Liver (tissue), 9 donors: ENCODE measurements around the gene PDZD2. TPM values are rescaled to one million over a fixed set of nuclear protein-coding genes. Genes with fewer than 3 reads are reported as not detected.

Experiments used
- DNase-seq: peaks from one replicate; pipeline ENCODE4 v3.0.0-alpha.2; 2017; ENCODE audit warnings: low spot score
- H3K27ac ChIP-seq, 2 donors: one replicate each; pipeline ENCODE4 v1.7.0; 2013; ENCODE audit warnings: inconsistent platforms in 2 of 2, low read length in 2 of 2, control low read depth in 1 of 2, low read depth in 1 of 2, mild to moderate bottlenecking in 1 of 2
- H3K27me3 ChIP-seq, 4 donors: one replicate each; pipeline versions ENCODE4 v1.6.1 to v1.7.0; 2013; ENCODE audit warnings: low read length in 3 of 4, inconsistent platforms in 1 of 4, mild to moderate bottlenecking in 1 of 4, moderate library complexity in 1 of 4; ENCODE audit not compliant: control insufficient read depth in 4 of 4, insufficient read depth in 4 of 4
- H3K36me3 ChIP-seq, 4 donors: one replicate each; pipeline versions ENCODE4 v1.6.1 to v1.7.0; 2013; ENCODE audit warnings: low read length in 3 of 4, mild to moderate bottlenecking in 3 of 4, low read depth in 1 of 4, moderate library complexity in 1 of 4; ENCODE audit not compliant: control insufficient read depth in 4 of 4, insufficient read depth in 3 of 4
- H3K4me1 ChIP-seq, 4 donors: one replicate each; pipeline versions ENCODE4 v1.6.1 to v1.7.0; 2013; ENCODE audit warnings: low read length in 3 of 4, mild to moderate bottlenecking in 3 of 4, moderate library complexity in 1 of 4; ENCODE audit not compliant: control insufficient read depth in 4 of 4, insufficient read depth in 4 of 4
- H3K4me3 ChIP-seq, 3 donors: one replicate each; pipeline versions ENCODE4 v1.6.1 to v1.7.0; 2013; ENCODE audit warnings: low read length in 3 of 3, control low read depth in 1 of 3, low read depth in 1 of 3, mild to moderate bottlenecking in 1 of 3
- H3K9ac ChIP-seq, 2 donors: one replicate each; pipeline ENCODE4 v1.7.0; 2013; ENCODE audit warnings: low read length in 2 of 2, mild to moderate bottlenecking in 2 of 2, moderate library complexity in 2 of 2, control low read depth in 1 of 2, low read depth in 1 of 2
- H3K9me3 ChIP-seq, 4 donors: one replicate each; pipeline versions ENCODE4 v1.6.1 to v1.7.0; 2013; ENCODE audit warnings: low read length in 3 of 4; ENCODE audit not compliant: control insufficient read depth in 4 of 4
- EGR1 ChIP-seq, 2 donors: IDR thresholded peaks; 2 replicates each; pipeline ENCODE4 v1.6.1; 2016 to 2018; ENCODE audit warnings: antibody characterized with exemption in 2 of 2, low read depth in 2 of 2
- FOXA1 ChIP-seq: IDR thresholded peaks from 2 replicates; pipeline ENCODE4 v1.6.1; 2016; ENCODE audit warnings: antibody characterized with exemption
- FOXA2 ChIP-seq: IDR thresholded peaks from 2 replicates; pipeline ENCODE4 v1.6.1; 2016; ENCODE audit warnings: antibody characterized with exemption
- GABPA ChIP-seq, 2 donors: IDR thresholded peaks in 1 of 2; conservative IDR thresholded peaks in 1 of 2; 2 replicates each; pipeline ENCODE4 v1.6.1; 2016; ENCODE audit warnings: antibody characterized with exemption in 2 of 2, mild to moderate bottlenecking in 1 of 2, moderate library complexity in 1 of 2
- HNF4A ChIP-seq, 2 donors: conservative IDR thresholded peaks; 2 replicates each; pipeline ENCODE4 v1.6.1; 2016; ENCODE audit warnings: antibody characterized with exemption in 2 of 2, mild to moderate bottlenecking in 2 of 2
- HNF4G ChIP-seq: IDR thresholded peaks from 2 replicates; pipeline ENCODE4 v1.6.1; 2016; ENCODE audit warnings: antibody characterized with exemption
- JUND ChIP-seq, 2 donors: IDR thresholded peaks; 2 replicates each; pipeline ENCODE4 v1.6.1; 2016; ENCODE audit warnings: antibody characterized with exemption in 2 of 2
- NR2F2 ChIP-seq: IDR thresholded peaks from 2 replicates; pipeline ENCODE4 v1.6.1; 2016; ENCODE audit warnings: antibody characterized with exemption
- RAD21 ChIP-seq, 2 donors: IDR thresholded peaks; 2 replicates each; pipeline ENCODE4 v1.6.1; 2016; ENCODE audit warnings: antibody characterized with exemption in 2 of 2, mild to moderate bottlenecking in 2 of 2
- RXRA ChIP-seq, 2 donors: IDR thresholded peaks; 2 replicates each; pipeline ENCODE4 v1.6.1; 2017 to 2018; ENCODE audit warnings: antibody characterized with exemption in 2 of 2, mild to moderate bottlenecking in 1 of 2
- SP1 ChIP-seq: IDR thresholded peaks from 2 replicates; pipeline ENCODE4 v1.6.1; 2018; ENCODE audit warnings: antibody characterized with exemption, mild to moderate bottlenecking
- TAF1 ChIP-seq: conservative IDR thresholded peaks from 2 replicates; pipeline ENCODE4 v1.6.1; 2016; ENCODE audit warnings: antibody characterized with exemption, mild to moderate bottlenecking
- YY1 ChIP-seq: IDR thresholded peaks from 2 replicates; pipeline ENCODE4 v1.6.1; 2016; ENCODE audit warnings: antibody characterized with exemption, mild to moderate bottlenecking
- WGBS: extraction: QIAGEN DNeasy Blood & Tissue Kit; methylation state at CpG from one replicate; pipeline ENCODE4 v1.1.7; 2013; 5-methylcytosine and 5-hydroxymethylcytosine counted together
- polyA plus RNA-seq, 2 donors: library from polyadenylated mRNA; stranded (reverse) in 1 of 2; unstranded in 1 of 2; fragments of 200-250 nt in 1 of 2; fragments of >200 nt in 1 of 2; fragmentation: Nextera tagmentation in 1 of 2; extraction: Ambion mirVana in 1 of 2; gene quantifications; one replicate each; pipeline versions ENCODE4 v1.2.1 to v1.2.3, GENCODE V29; 2013 to 2015
- total RNA-seq, 2 donors: library from RNA; depleted of rRNA; stranded (reverse); fragments of >200 nt; gene quantifications; one replicate each; pipeline ENCODE4 v1.2.3, GENCODE V29; 2014
- TF ChIP-seq, protein P1 (sequence below): IDR thresholded peaks from 2 replicates; pipeline ENCODE4 v1.6.1; 2016; ENCODE audit warnings: antibody characterized with exemption
- TF ChIP-seq, protein P2 (sequence below): IDR thresholded peaks from 2 replicates; pipeline ENCODE4 v1.6.1; 2016; ENCODE audit warnings: antibody characterized with exemption
- TF ChIP-seq, protein P3 (sequence below): fragments of 150-350 bp; IDR thresholded peaks from 2 replicates; pipeline ENCODE4 v1.5.1; 2017; ENCODE audit warnings: improper control_type of control experiment, low read depth, low read length; ENCODE audit not compliant: missing input control
- TF ChIP-seq, protein P4 (sequence below): IDR thresholded peaks from 2 replicates; pipeline ENCODE4 v1.6.1; 2016; ENCODE audit warnings: antibody characterized with exemption
- TF ChIP-seq, protein P5 (sequence below): IDR thresholded peaks from 2 replicates; pipeline ENCODE4 v1.6.1; 2016; ENCODE audit warnings: antibody characterized with exemption, mild to moderate bottlenecking
- donor health status: healthy.
- donor health status: healthy.
- donor health status: healthy.
- donor health status: healthy.
- donor health status: healthy.

PDZD2 gene
- total and polyA plus RNA-seq, 4 donors = 0.27 to 1.1 (median 0.54) TPM

DNA sequence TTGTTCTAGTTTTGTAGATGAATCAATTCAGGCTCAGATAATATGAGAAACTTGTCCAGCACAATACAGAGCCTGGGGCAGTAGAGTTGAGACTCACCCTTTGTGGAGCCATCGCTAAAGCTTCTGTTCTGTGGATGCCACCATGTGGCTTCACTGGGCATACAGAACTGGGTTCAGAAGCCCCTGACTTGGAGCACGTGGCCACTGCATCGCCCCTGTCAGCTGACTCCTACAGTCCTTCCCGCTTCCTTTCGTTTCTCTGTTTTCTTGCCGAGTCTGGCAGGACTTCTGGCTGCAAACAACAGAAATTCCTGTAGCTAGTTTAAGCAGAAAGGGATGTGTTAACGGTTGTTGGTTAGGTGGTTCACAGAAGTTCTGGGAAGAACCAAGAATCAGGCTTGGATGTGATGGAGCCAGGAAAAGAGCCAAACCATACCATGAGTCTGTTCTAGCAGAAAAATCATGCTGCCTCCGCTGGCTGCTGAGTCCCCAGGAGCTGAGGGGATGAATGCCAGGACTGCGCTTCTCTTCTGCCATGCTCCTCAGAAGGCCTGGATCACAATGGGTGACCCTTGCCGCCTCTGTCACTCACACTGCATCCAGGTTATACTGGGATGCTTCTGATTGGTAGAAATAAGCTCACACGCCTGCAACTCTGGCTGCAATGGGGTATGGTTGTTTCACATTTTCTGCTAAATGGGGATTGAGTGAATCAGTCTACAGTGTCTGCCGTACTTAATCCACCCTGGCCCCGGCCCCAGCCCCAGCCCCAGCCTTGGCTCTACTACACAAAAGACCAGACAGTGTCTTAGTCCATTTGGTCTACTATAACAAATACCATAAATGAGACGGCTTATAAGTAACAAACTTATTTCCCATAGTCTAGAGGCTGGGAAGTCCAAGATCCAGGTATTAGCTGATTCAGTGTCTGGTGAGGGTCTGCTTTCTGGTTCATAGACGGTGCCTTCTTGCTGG, 272.6 kb downstream of the PDZD2 start:
- no peak for DNase-seq
- H3K9ac ChIP-seq = no peak overlapping the region
- no peaks in the 10 kb centered on the region for H3K9me3 ChIP-seq
- TF ChIP-seq GABPA (IDR thresholded peaks at IDR 0.05 in 1 of 2, conservative IDR thresholded peaks at IDR 0.05 in 1 of 2) (no peak), NR2F2 (no peak), RXRA (IDR thresholded peaks at IDR 0.05) (no peak), FOXA1 (no peak), HNF4A (conservative IDR thresholded peaks at IDR 0.05) (no peak), EGR1 (IDR thresholded peaks at IDR 0.05; ENCODE audit: low read depth in 2 of 2) (no peak), HNF4G (no peak), YY1 (no peak), SP1 (no peak), JUND (IDR thresholded peaks at IDR 0.05) (no peak), TAF1 (no peak), RAD21 (IDR thresholded peaks at IDR 0.05) (no peak), FOXA2 (no peak)
- TF ChIP-seq, protein P1, sequence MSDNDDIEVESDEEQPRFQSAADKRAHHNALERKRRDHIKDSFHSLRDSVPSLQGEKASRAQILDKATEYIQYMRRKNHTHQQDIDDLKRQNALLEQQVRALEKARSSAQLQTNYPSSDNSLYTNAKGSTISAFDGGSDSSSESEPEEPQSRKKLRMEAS = no peak
- TF ChIP-seq, protein P2, sequence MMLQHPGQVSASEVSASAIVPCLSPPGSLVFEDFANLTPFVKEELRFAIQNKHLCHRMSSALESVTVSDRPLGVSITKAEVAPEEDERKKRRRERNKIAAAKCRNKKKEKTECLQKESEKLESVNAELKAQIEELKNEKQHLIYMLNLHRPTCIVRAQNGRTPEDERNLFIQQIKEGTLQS = no peak
- TF ChIP-seq, protein P3, sequence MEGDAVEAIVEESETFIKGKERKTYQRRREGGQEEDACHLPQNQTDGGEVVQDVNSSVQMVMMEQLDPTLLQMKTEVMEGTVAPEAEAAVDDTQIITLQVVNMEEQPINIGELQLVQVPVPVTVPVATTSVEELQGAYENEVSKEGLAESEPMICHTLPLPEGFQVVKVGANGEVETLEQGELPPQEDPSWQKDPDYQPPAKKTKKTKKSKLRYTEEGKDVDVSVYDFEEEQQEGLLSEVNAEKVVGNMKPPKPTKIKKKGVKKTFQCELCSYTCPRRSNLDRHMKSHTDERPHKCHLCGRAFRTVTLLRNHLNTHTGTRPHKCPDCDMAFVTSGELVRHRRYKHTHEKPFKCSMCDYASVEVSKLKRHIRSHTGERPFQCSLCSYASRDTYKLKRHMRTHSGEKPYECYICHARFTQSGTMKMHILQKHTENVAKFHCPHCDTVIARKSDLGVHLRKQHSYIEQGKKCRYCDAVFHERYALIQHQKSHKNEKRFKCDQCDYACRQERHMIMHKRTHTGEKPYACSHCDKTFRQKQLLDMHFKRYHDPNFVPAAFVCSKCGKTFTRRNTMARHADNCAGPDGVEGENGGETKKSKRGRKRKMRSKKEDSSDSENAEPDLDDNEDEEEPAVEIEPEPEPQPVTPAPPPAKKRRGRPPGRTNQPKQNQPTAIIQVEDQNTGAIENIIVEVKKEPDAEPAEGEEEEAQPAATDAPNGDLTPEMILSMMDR = no peak
- TF ChIP-seq, protein P4, sequence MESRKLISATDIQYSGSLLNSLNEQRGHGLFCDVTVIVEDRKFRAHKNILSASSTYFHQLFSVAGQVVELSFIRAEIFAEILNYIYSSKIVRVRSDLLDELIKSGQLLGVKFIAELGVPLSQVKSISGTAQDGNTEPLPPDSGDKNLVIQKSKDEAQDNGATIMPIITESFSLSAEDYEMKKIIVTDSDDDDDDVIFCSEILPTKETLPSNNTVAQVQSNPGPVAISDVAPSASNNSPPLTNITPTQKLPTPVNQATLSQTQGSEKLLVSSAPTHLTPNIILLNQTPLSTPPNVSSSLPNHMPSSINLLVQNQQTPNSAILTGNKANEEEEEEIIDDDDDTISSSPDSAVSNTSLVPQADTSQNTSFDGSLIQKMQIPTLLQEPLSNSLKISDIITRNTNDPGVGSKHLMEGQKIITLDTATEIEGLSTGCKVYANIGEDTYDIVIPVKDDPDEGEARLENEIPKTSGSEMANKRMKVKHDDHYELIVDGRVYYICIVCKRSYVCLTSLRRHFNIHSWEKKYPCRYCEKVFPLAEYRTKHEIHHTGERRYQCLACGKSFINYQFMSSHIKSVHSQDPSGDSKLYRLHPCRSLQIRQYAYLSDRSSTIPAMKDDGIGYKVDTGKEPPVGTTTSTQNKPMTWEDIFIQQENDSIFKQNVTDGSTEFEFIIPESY = no peak
- TF ChIP-seq, protein P5, sequence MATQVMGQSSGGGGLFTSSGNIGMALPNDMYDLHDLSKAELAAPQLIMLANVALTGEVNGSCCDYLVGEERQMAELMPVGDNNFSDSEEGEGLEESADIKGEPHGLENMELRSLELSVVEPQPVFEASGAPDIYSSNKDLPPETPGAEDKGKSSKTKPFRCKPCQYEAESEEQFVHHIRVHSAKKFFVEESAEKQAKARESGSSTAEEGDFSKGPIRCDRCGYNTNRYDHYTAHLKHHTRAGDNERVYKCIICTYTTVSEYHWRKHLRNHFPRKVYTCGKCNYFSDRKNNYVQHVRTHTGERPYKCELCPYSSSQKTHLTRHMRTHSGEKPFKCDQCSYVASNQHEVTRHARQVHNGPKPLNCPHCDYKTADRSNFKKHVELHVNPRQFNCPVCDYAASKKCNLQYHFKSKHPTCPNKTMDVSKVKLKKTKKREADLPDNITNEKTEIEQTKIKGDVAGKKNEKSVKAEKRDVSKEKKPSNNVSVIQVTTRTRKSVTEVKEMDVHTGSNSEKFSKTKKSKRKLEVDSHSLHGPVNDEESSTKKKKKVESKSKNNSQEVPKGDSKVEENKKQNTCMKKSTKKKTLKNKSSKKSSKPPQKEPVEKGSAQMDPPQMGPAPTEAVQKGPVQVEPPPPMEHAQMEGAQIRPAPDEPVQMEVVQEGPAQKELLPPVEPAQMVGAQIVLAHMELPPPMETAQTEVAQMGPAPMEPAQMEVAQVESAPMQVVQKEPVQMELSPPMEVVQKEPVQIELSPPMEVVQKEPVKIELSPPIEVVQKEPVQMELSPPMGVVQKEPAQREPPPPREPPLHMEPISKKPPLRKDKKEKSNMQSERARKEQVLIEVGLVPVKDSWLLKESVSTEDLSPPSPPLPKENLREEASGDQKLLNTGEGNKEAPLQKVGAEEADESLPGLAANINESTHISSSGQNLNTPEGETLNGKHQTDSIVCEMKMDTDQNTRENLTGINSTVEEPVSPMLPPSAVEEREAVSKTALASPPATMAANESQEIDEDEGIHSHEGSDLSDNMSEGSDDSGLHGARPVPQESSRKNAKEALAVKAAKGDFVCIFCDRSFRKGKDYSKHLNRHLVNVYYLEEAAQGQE = no peak
- no peak overlapping the region for H3K4me3 ChIP-seq
- H3K36me3 ChIP-seq = no peaks in the 10 kb centered on the region
- no peaks in the 10 kb centered on the region for H3K27me3 ChIP-seq
- 80% methylated on average over 15 of the region's 15 CpGs for WGBS
- H3K4me1 ChIP-seq = no peaks in the 10 kb centered on the region
- no peak overlapping the region for H3K27ac ChIP-seq
